Measurements from ENCODE around the gene SYNPO2.

GRCh38 chr4:118997601-118998000 lies 108.9 kb downstream of the SYNPO2 start:
- TF ChIP-seq SIN3A (IDR thresholded peaks at IDR 0.05; ENCODE audit: borderline replicate concordance, insufficient read depth, low read length) = no peak
- TF ChIP-seq TAF1 (IDR thresholded peaks at IDR 0.05; ENCODE audit: borderline replicate concordance, insufficient read depth, low read length) = no peak
- TF ChIP-seq POLR2AphosphoS5 (IDR thresholded peaks at IDR 0.05; ENCODE audit: low read depth, low read length) = no peak
- no peak for TF ChIP-seq REST (IDR thresholded peaks at IDR 0.05; ENCODE audit: insufficient read depth in 1 of 2, low read depth in 2 of 2, low read length in 2 of 2)
